ENCODE results near the gene RILP.

Gene RILP

GRCh38 chr17:1629504-1630310 lies 20.0 kb downstream of the RILP start:
- no peak for DNase-seq (ENCODE audit: low read depth, low spot score)

- peak; percentile 80 for DNase-seq (ENCODE audit: low read depth, low spot score)
Observed at GRCh38 chr17:1628856-1629503, 20.7 kb downstream of the RILP start.

GRCh38 chr17:1627982-1628855 lies 21.4 kb downstream of the RILP start, which contains the start of gene SLC43A2:
Gene SLC43A2 (minus strand): TSS chr17:1628834. CDS start chr17:1627874, 960 bp downstream.
- peak; percentile 69 for DNase-seq (ENCODE audit: low read depth, low spot score)

GRCh38 chr17:1627182-1627981 lies 22.3 kb downstream of the RILP start:
- no peak for DNase-seq (ENCODE audit: low read depth, low spot score)

- DNase-seq (ENCODE audit: low read depth, low spot score) = no peak
Observed at GRCh38 chr17:1626333-1626732, 23.3 kb downstream of the RILP start.

- DNase-seq (ENCODE audit: low read depth, low spot score) = no peak
Observed at GRCh38 chr17:1625581-1625980, 24.1 kb downstream of the RILP start.

GRCh38 chr17:1625053-1625452 lies 24.6 kb downstream of the RILP start:
- no peak for DNase-seq (ENCODE audit: low read depth, low spot score)

GRCh38 chr17:1624650-1625049 lies 25.0 kb downstream of the RILP start:
- no peak for DNase-seq (ENCODE audit: low read depth, low spot score)

- no peak for DNase-seq (ENCODE audit: low read depth, low spot score)
Observed at GRCh38 chr17:1623057-1623630, 26.5 kb downstream of the RILP start.

- DNase-seq (ENCODE audit: low read depth, low spot score) = no peak
Observed at GRCh38 chr17:1621273-1621954, 28.3 kb downstream of the RILP start.

- no peak for DNase-seq (ENCODE audit: low read depth, low spot score)
Observed at GRCh38 chr17:1620486-1620885, 29.2 kb downstream of the RILP start.

GRCh38 chr17:1617620-1618174 lies 32.0 kb downstream of the RILP start:
- no peak for DNase-seq (ENCODE audit: low read depth, low spot score)

GRCh38 chr17:1616101-1616500 lies 33.6 kb downstream of the RILP start:
- no peak for DNase-seq (ENCODE audit: low read depth, low spot score)

- DNase-seq (ENCODE audit: low read depth, low spot score) = no peak
Observed at GRCh38 chr17:1612400-1612799, 37.3 kb downstream of the RILP start.

- no peak for DNase-seq (ENCODE audit: low read depth, low spot score)
Observed at GRCh38 chr17:1611715-1612114, 38.0 kb downstream of the RILP start.

- DNase-seq (ENCODE audit: low read depth, low spot score) = no peak
Observed at GRCh38 chr17:1608676-1609075, 41.0 kb downstream of the RILP start.

GRCh38 chr17:1607971-1608320 lies 41.7 kb downstream of the RILP start:
- no peak for DNase-seq (ENCODE audit: low read depth, low spot score)

- DNase-seq (ENCODE audit: low read depth, low spot score) = no peak
Observed at GRCh38 chr17:1606352-1606985, 43.2 kb downstream of the RILP start.

GRCh38 chr17:1605681-1606351 lies 43.9 kb downstream of the RILP start:
- no peak for DNase-seq (ENCODE audit: low read depth, low spot score)

All from iPS DF 19.7 (cell line).